A549 (cell line): ENCODE results near the gene IMPG2.

Experiments
- CTCF ChIP-seq: fragments of >200 bp; sonication (Bioruptor Twin); formaldehyde crosslinking; IDR thresholded peaks from 3 replicates; pipeline ENCODE4 v1.5.1; 2016
- EP300 ChIP-seq, 2 experiments: fragments of >200 bp; sonication (Bioruptor Twin); formaldehyde crosslinking; IDR thresholded peaks; 2 replicates in 1 of 2; 3 replicates in 1 of 2; pipeline ENCODE4 v1.6.1; 2016 to 2017
- HMGXB4 ChIP-seq: fragments of 250-450 bp; sonication (Bioruptor Pico); IDR thresholded peaks from 2 replicates; pipeline ENCODE4 v1.5.0; 2021; ENCODE audit warnings: mild to moderate bottlenecking, moderate library complexity, borderline replicate concordance
- NR3C1 ChIP-seq: fragments of >200 bp; sonication (Bioruptor Twin); formaldehyde crosslinking; IDR thresholded peaks from 3 replicates; pipeline ENCODE4 v1.6.1; 2017
- POLR2A ChIP-seq: IDR thresholded peaks from 2 replicates; pipeline ENCODE4 v1.6.1; 2012; ENCODE audit warnings: mild to moderate bottlenecking, low read length
- REST ChIP-seq: fragments of 200-600 bp; sonication (generic); IDR thresholded peaks from 2 replicates; pipeline ENCODE4 v1.6.1; 2016; ENCODE audit warnings: antibody characterized with exemption, mild to moderate bottlenecking, moderate library complexity
- USF2 ChIP-seq: fragments of 450-650 bp; IDR thresholded peaks from 2 replicates; pipeline ENCODE4 v1.6.1; 2014; ENCODE audit warnings: antibody characterized with exemption

GRCh38 chr3:101179637-101180036, 140.7 kb downstream of the IMPG2 start:
- TF ChIP-seq HMGXB4 (CRISPR knock-in tag): no peak
- TF ChIP-seq CTCF: no peak
- no peak for TF ChIP-seq REST
- TF ChIP-seq USF2: no peak
- no peak for TF ChIP-seq NR3C1
- TF ChIP-seq POLR2A: no peak
- TF ChIP-seq EP300 (IDR thresholded peaks at IDR 0.05): no peak
